ENCODE measurements around the gene NIPAL4. TPM values are rescaled to one million over a fixed set of nuclear protein-coding genes. Genes with fewer than 3 reads are reported as not detected.
A peak's percentile ranks its signal among the peaks of the same experiment; 100 is the strongest.

The NIPAL4 gene
- total RNA-seq, 1 donor from 2014 or later, result 0.30 TPM

DNA sequence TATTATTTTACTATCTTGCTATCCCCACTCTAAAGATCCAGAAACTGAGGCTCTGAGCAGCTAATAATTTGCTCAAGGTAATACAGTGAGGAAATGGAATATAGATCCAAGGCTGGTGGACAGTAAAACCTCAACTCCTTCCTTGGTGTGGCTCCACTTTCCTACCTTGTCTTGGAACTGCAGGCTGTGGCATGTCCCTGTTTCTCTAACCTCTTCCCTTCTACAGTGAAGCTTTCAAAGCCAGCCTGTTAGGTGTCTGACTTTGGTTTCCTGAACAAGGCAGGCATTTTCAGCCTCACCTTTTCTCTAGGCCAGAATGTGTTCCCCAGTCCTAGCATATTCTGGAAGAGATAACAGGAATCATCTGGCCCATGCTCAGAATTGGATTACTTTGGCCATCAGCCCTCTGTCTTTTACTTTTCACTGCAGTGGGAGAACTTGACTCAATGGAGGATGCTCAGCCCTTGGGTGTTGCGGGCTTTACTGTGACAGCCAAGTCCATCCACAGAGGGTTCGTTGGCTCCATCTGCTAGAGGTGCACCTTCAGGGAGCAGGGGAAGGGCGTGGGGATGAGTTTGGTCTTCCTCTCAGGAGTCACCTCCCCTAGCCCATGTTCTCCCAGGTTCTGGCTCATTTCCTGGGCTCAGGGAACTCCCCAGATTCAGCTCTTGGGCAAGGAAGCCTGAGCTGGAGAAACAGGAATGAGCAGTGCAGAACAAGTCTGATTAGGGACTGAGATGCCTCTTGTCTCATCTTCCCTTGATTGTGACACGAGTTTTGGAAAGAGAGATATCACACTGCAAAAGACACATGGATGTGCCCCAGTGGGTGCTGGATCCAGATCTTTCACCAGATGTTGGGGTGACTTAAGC lies 1.1 kb downstream of the NIPAL4 start:
- DNase-seq (ENCODE audit: low spot score), result no peak
- intact Hi-C loops (cut with DNase I), result no loop called here

DNA sequence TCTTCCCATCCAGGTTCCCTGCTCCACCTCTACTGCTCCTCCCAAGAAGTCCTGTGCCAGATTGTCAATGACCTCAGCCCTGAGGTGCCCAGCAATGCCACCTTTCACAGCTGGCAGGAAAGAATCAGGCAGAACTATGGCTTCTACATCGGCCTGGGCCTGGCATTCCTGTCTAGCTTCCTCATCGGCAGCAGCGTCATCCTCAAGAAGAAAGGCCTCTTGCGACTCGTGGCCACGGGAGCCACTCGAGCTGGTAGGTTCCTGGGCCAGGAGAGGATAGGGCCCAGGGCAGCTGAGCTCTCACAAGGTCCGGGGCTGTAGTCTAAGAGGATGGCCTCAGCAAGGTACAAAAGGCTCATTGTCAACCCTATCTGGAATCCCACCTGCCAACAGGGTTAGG lies 3.1 kb downstream of the NIPAL4 start:
- no peak for DNase-seq (ENCODE audit: low spot score)
- intact Hi-C loops (cut with DNase I), result no loop called here

DNA sequence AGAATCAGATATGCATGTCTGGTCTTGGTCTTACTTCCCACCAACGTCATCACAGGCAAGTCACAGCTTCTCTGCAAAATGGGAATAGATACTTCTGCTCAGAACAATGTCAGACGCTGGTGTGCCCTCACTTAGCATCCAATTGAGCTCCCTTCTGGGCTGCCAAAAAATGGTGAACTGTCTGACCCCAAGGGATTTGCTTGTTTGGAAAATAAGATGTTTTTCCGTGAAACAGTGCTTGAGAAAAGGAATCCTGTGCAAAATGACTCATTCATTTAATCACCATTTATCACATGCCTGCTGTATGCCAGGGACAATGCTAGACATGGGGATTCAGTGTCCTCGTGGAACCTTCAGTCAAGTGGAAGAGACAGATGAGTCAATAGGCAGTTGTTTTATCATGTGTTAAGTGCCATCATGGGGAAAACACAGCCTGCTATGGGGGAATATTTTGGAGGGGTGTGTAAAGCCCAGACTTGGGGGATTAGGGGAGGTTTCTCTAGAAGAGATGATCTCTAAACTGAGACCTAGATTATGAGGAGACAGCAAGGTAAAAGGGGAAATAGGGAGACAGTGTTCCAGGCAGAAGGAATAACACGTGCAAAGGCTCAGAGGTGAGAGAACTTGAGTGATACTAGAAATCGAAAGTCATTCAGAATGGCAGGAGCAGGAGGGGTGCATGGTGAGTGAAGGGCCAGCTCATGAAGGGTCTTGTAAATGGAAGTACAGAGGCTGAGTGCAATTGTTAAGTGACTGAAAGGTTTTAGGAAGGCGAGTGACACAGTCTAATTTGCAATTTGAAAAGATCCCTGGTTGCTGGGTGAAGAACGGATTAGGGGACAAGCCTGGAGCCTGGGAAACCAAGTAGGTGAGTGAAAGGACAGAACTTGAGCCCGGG lies 3.9 kb downstream of the NIPAL4 start:
- DNase-seq (ENCODE audit: low spot score), result no peak
- intact Hi-C loops (cut with DNase I), result no loop called here

DNA sequence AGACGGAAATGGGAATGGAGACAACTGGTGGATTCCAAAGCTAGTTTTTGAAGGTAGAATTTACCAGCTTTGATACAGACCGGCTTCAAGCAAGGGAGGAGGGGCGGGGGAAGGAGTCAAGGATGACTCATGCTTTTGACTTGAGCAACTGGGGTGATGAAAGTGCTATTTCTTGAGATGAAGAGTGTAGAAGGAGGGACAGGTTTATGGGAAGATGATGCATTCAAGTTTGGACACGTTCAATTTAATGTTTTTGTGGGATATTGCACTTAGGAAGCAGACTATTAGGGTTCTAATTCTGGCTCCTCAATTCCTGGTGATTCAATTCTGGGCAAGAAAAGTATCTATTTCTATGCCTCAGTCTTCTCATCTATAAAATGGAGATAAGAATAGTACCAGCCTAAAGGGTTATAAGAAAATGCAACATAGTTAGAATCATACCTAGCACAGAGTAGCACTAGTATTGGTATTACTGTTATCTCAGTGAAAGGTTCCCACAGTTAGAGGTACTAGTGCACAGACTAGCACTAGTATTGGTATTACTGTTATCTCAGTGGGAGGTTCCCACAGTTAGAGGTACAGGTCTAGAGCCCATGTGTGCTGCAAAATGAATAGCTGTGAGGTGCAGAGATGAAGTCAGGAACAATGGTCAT lies 4.6 kb downstream of the NIPAL4 start:
- no peak for DNase-seq (ENCODE audit: low spot score)

DNA sequence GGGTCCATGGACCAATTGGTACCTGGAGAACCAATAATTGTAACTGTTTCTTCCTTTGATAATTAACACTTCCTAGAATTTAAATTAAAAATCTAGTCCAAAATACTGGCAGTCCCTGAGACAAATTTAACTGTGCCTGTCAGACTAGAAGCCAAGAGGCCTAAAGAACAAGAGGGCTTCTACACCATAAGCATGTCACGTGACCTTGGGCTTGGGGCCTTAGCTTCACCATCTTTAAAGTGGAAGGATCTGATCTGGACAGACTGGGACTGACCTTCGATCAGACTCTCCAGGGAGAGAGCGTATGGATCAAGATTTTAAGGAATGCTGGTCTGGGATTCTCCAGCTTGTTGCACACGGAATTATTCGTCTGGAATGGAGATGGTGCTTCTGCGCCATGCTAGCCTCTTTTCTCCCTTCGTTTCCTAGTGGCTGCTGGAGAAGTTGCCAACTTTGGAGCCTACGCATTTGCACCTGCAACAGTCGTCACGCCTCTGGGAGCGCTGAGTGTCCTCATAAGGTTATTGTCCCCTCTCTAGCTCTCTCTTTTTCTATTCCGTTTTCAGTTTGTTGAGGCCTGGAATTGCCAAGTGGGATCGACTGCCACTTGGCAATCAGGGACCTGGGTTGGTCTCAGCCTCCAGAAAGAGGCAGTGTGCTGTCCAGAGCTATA lies 8.4 kb downstream of the NIPAL4 start:
- intact Hi-C loops (cut with DNase I), result no loop called here
- DNase-seq (ENCODE audit: low spot score), result peak; percentile 38

More for the DNA sequence above, 4.6 kb downstream of the NIPAL4 start:
- intact Hi-C loops (cut with DNase I), result no loop called here

- intact Hi-C loops (cut with DNase I), result no loop called here
- no peak for DNase-seq (ENCODE audit: low spot score)
These were observed 9.1 kb downstream of the NIPAL4 start for GRCh38 chr5:157469073-157469472.

DNA sequence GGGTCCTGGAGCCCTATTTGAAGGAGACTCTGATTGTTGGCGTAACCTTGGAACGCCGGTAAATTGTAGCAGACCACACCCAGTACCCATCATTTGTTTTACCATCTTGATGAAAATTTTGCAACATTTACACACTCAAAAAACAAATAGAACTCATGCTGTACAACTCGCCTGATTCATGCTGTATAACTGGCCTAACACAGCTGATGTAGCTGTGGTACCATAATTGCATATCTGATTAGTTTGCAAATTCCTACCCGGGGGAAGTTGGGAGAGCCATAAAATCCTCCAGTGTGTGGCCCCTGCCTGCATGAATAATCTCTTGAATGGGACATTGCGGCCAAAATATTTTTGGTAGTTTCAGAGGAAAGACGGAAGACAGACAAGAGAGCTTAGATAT lies 9.7 kb downstream of the NIPAL4 start:
- intact Hi-C loops (cut with DNase I), result loop anchor here (5.0 kb wide), 1 partner anchor 97 kb away; no protein-coding TSS in a partner anchor
- DNase-seq (ENCODE audit: low spot score), result no peak

DNA sequence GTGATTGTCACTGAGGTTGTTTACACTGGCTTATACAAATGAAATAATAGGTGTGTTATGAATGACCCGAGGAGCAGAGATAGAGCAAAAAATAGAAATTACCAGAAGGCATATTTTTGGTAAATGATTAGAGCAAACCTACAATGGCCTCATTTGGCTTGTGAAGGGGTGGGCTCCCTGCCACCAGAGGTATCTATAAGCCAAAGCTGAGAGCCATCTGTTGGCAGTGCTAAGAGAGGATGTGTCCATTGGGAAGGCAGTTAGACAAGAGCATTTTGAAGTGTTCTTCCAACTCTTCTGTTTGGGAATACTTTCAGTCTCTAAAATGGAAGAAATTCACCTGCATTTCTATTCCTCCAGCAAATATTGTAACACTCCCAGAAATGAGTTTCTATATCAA lies 10.6 kb downstream of the NIPAL4 start:
- DNase-seq (ENCODE audit: low spot score), result no peak
- intact Hi-C loops (cut with DNase I), result loop anchor here (5.0 kb wide), 1 partner anchor 98 kb away; no protein-coding TSS in a partner anchor

- no peak for DNase-seq (ENCODE audit: low spot score)
- intact Hi-C loops (cut with DNase I), result loop anchor here (5.0 kb wide), 1 partner anchor 99 kb away; no protein-coding TSS in a partner anchor
These were observed 11.7 kb downstream of the NIPAL4 start for GRCh38 chr5:157471709-157472108.

DNA sequence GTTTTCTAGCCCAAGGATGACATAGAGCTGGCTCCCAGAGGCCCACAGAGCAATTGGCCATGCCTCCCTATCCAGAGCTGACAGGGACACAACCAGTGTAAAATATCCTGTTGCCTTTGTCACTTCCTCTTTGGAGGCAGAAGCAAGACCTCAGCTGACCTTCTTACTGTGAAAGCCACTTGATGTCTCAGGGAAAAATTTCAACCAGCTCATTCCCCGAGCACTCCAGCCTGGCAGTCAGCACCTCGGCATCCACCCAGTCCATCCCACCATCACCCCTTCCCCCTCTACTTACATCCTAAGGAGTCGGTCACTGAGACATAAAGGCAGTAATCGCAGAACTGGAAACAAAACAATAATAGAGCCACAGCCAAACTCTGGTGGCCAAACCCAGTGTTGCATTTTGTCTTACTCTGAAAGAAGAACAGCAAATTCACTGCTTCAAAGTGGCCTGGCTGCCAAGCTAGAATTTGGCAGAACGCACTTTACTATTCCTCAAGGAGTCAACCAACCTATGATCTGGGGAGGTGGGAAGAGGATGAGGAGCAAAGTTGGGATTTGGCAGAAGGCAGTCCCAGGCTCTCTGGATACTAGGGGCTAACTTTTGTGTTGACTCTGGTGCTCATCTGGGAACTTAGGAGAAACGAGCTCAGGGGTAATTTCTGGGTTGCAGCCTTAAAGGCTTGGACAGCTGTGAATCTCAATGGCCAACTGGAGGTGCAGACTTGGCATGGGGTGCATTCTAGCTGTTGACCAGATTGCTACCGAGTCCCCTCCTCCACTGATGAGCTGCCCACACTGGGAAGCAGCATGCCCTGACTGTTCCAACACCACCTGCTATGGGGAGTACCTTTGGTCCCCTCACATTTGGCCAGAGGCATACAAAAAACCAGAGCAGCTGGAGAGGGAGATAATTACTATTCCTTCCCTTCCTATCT lies 13.6 kb downstream of the NIPAL4 start:
- DNase-seq (ENCODE audit: low spot score), result peak; percentile 70
- intact Hi-C loops (cut with DNase I), result loop anchor here (5.0 kb wide), 1 partner anchor 101 kb away; no protein-coding TSS in a partner anchor

DNA sequence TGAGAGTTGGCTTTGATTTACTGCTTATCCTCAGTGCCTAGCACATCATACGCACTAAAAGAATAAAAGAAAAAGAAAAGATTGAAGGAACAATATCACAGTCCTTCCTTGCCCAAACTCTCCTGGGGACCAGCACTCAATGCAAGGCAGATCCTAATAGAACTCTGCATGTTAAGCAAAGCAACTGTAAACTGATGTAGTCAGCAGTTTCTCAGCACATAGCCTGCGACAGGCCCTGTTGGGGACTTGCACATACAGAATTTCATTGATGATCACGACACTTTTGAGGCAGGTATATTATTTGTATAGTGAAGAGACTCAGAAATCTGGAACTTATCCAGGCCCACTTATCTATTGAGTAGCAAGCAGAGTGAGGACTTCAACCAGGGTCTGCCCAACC lies 15.4 kb downstream of the NIPAL4 start:
- intact Hi-C loops (cut with DNase I), result loop anchor here (5.0 kb wide), 1 partner anchor 43 kb away; no protein-coding TSS in a partner anchor
- peak; percentile 3 for DNase-seq (ENCODE audit: low spot score)

DNA sequence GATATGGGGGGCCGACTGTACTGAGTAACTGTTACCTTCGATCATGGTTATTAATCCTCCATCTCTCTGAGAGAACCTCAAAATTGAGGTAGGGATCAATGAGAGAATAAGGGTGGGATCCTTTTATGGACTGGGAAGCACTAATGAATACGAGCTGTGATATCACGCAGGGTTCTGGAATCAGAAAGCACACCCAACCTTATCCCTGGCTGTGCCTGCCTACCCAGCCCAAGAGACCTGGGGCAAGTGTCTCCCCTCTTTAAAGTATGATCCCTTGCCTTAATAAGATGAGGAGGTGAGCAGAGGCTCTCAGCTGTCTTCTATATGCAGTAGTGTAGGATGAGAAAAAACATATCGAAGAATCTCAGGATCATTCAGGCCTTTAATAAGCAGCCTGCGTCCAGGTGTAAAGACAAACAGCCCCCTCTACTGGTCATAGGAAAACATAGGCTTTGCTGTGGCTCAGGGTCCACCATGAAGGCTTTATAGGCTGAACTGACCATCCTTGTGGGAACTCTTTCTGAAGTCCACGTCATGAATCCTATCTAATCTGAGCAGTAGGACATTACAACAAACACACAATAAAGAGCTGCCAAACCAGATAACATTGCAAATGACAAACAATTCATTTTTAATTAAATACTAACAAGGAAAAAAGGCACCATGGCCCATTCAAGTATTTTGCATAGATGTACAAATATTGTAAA lies 16.8 kb downstream of the NIPAL4 start:
- intact Hi-C loops (cut with DNase I), result loop anchor here (5.0 kb wide), 1 partner anchor 45 kb away; no protein-coding TSS in a partner anchor
- DNase-seq (ENCODE audit: low spot score), result no peak

GRCh38 chr5:157477814-157478494 lies 17.9 kb downstream of the NIPAL4 start:
- DNase-seq (ENCODE audit: low spot score), result peak; percentile 22

DNA sequence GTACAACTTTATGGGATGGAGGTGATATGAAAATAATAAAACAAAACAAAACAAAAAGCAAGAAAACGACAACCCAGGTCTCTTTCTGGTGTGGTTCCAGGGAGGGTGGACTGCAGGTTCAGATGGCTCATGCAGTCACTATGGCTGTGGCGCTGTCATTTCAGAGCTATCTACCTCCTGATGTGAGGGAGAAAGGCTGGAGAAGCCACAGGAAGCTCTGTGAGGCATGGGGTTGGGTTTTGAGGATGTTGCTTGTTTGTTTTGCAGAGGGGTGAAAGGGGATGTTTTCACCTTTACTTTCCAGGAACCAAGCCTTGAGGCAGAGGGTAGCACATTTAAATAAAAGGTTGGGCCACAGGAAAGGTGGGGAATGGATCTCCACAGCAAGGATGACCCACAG lies 18.7 kb downstream of the NIPAL4 start:
- intact Hi-C loops (cut with DNase I), result loop anchor here (5.0 kb wide), 1 partner anchor 46 kb away; no protein-coding TSS in a partner anchor
- DNase-seq (ENCODE audit: low spot score), result peak; percentile 5

More at GRCh38 chr5:157477814-157478494, 17.9 kb downstream of the NIPAL4 start:
- intact Hi-C loops (cut with DNase I), result loop anchor here (5.0 kb wide), 1 partner anchor 46 kb away; no protein-coding TSS in a partner anchor

- intact Hi-C loops (cut with DNase I), result loop anchor here (5.0 kb wide), 1 partner anchor 47 kb away; no protein-coding TSS in a partner anchor
- DNase-seq (ENCODE audit: low spot score), result peak; percentile 63
These were observed 19.2 kb downstream of the NIPAL4 start for GRCh38 chr5:157479166-157479565.
